Stimulated activated CD8-positive, alpha-beta memory T cell treated with anti-CD3 and anti-CD28 coated beads, Interleukin-4, amount 100 ng/mL, for 1 hour (primary cell): ENCODE measurements around the gene TFF3.

Experiments
- DNase-seq, 2 donors: peaks; one replicate each; pipeline ENCODE4 v3.0.0-alpha.2; 2020; ENCODE audit warnings: low read depth in 2 of 2, low spot score in 1 of 2

Gene TFF3

GRCh38 chr21:42321231-42321630 is 6.0 kb upstream of the TFF3 start:
- DNase-seq = no peak

GRCh38 chr21:42320791-42321190 is 5.6 kb upstream of the TFF3 start:
- DNase-seq = no peak

- no peak for DNase-seq
These were observed 4.8 kb upstream of the TFF3 start for GRCh38 chr21:42319851-42320572.

- no peak for DNase-seq
These were observed 4.2 kb upstream of the TFF3 start for GRCh38 chr21:42319376-42319775.

DNA sequence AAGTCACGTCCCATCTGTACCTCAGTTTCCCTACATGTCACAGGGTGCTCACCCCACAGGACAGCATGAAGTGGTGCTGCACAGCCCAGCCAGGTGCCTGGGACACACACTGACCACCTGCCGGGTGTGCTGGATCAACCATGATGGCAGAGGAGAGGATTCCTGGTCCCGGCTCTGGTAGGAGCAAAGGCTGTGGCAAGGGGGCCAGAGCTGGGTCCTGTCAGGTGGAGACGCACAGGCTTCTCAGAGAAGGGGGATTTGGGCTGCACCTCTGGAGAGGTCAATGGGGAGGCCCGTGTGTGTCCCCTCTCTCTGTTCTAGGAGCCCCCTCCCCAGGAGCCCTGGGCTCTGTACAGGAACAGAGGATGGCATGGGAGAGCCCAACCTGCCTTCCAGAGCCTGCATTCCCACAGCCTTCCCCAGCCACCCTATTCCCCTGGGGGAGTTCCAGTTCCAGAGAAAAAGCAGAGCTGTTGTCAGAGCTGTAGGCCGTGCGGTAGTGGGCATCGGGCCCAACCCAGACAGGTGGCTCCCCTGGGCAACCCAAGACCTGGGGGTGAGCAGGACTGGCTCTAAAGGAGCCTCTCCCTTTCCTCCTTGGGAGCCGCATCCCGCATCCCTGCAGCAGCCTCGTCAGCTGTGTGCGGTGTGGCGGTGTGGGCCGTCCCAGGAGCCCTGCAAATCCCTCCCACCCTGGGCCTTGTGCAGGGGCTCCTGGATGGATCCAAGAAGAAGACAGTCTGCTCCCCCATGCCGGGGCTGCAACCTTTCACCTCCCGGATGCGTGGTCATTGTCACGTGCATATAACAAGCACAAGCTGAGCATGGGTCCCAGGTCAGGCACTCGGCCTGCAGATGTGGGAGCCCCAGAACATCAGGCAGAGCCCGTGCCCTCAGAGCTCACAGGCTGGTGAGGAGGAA is 2.9 kb upstream of the TFF3 start:
- no peak for DNase-seq

- no peak for DNase-seq
These were observed 2.1 kb upstream of the TFF3 start for GRCh38 chr21:42317341-42317741.

DNA sequence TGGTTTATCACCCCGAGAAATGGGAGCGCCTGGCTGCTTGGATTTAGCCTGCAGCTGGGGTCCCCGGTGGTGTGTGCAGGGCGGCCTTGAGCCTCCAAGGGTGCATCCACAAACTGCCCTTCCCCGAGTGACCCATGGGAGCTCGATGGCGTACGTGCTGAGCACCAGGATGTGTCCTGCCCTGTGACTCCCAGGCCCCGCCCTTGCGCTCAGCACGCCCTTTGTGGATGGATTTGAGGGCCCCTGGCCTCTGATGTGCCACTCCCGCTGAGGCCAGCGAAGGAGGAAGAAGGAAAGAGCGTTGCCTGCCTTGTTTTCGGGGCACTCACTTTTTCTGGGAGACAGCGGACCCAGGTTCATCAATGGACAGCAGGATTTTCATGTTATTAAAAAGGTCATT is 1.7 kb upstream of the TFF3 start:
- no peak for DNase-seq

DNA sequence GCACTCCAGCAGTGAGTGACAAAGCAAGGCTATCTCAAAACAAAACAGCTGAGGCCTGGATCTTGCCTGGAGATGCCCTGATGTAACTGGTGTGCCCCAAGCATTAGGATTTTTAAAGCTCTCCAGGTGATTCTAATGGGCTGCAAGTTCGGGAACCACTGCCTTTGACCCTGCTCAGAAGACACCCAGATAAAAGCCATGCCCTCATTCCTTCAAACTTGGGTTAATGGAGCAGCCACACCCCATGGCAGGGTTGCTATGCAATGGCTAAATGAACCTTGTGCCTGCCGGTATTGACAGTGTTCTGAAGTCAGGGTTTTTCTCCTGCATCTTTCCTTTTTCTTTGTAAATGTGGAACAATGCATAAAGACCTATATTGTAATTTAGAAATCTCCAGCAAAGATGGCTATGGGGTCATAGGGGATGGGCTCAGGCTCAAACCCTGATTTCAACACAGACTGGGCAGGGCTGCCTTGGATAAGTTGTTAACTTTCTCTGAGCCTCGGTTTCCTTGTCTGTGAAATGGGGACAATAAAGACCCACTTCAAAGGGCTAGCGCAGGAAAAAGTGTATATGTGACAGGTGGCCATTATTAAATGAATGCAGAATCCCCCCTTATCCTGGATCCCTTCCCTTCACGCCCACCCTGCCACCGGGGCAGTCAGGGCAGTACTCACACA is 453 bp downstream of the TFF3 start:
- DNase-seq = no peak

GRCh38 chr21:42313501-42313969 is 1.7 kb downstream of the TFF3 start:
- DNase-seq = no peak

- DNase-seq = no peak
These were observed 2.5 kb downstream of the TFF3 start for GRCh38 chr21:42312626-42313104.

GRCh38 chr21:42311816-42312625 is 3.2 kb downstream of the TFF3 start:
- no peak for DNase-seq

DNA sequence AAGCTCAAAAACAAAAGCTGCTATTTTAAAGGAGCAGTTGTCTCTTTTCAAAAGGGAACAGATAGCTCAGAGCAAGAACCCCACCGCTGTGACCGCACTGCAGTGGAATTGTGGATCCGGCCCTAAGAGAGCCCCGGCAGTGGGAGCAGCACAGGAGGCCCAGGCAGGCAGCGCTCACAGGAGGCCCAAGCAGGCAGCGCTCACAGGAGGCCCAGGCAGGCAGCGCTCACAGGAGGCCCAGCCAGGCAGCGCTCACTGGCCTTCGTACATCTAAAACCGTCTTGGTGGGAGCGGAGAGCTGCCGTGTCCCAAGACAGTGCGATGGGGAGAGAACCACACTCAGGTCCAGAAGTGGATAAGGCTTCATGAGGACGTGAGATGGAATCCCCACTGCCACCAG is 4.0 kb downstream of the TFF3 start:
- no peak for DNase-seq

DNA sequence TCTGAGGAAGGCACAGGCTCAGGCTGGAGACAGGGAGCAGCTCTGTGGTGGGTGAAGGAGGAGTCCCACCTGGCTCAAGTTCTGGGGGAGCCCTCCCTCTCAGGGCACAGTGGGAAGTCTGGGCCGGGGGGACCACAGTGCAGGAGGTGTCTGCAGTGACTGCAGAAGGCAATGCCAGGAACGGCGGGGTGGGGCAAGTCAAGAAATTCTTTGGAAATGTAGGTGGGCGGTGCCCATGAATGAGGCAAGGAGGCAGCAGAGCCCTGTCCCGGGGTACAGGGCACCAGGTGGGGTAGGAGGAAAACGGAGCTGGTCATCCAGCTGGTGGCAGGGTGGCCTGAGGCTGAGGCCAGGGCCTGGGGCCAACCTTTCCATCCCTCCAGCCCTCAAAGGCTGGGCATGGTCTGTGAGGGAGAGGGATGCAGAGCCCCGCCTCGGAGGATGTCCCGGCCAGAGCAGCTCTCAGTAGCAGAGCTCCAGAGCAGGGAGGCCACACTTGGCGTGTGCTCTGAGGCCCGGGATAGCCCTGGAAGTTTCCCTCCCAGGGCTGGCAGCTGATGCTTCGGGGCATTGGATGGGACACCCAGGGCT is 4.7 kb downstream of the TFF3 start:
- no peak for DNase-seq

- peak; percentile 44 to 48 for DNase-seq
These were observed 5.4 kb downstream of the TFF3 start for GRCh38 chr21:42309753-42310213.

DNA sequence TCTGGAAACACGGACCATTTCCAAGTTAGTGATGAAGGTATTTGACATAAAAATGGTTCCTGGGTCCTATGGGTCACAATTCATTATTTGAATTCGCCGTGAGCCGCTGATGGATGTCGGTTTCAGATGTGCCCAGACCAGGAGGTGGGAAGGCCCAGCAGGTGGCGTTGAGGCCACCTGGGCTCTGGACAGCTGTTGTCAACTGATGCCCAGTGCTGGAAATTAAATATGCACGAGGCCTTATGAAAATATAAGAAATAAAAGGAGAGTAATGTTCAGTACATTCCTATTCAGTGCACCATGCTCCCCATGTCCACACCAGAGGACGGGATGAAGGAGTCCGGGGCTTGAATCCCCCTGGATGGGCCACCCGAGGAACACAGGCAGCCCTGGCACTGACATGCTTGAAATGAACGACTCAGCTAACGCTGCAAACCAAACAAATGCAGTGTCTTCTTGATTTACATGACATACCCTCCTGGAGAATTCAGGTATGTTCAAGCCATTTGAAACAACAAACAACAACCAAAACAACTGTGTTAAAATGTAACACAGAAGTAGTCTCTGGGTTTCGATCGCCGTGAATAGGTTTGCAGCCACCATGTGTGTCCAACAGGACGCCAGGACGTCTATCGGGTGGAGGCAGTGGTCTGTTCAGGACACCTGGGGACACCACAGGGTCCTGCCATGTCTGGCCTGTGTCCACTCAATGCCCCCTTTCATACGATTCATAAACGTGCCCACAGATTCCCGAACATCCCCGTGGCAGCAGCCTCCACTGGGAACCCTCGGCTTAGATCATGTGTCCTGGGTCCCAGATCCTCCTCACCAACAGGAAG is 6.1 kb downstream of the TFF3 start:
- DNase-seq = no peak

- DNase-seq = no peak
These were observed 6.9 kb downstream of the TFF3 start for GRCh38 chr21:42308161-42308913.

- no peak for DNase-seq
These were observed 8.1 kb downstream of the TFF3 start for GRCh38 chr21:42307106-42307505.

- DNase-seq = no peak
These were observed 8.7 kb downstream of the TFF3 start for GRCh38 chr21:42306366-42307035.
